GM18861 (cell line): Measurements from ENCODE around the gene OR13H1.
"Not testable (repeated sequence)": the region's sequence is repeated elsewhere in the genome, so short reads cannot be mapped to it uniquely, and the experiment has no call there.

Experiments
- ATAC-seq: cut with Tn5 transposase; IDR thresholded peaks from one replicate; pipeline ENCODE4 v1.9.1; 2021; ENCODE audit not compliant: unreplicated experiment

The OR13H1 gene, protein sequence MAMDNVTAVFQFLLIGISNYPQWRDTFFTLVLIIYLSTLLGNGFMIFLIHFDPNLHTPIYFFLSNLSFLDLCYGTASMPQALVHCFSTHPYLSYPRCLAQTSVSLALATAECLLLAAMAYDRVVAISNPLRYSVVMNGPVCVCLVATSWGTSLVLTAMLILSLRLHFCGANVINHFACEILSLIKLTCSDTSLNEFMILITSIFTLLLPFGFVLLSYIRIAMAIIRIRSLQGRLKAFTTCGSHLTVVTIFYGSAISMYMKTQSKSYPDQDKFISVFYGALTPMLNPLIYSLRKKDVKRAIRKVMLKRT

GRCh38 chrX:131543774-131544173 is at the start of gene OR13H1:
Gene OR13H1, plus strand, starts transcription at chrX:131544074. Its CDS starts 0 bp downstream, at chrX:131544074.
- ATAC-seq = no peak

- not testable (repeated sequence) for ATAC-seq
These were observed 42.3 kb upstream of the OR13H1 start for GRCh38 chrX:131501556-131501955.

- no peak for ATAC-seq
These were observed 30.5 kb upstream of the OR13H1 start for GRCh38 chrX:131513159-131513914.

GRCh38 chrX:131521824-131522223 is 22.1 kb upstream of the OR13H1 start:
- no peak for ATAC-seq

DNA sequence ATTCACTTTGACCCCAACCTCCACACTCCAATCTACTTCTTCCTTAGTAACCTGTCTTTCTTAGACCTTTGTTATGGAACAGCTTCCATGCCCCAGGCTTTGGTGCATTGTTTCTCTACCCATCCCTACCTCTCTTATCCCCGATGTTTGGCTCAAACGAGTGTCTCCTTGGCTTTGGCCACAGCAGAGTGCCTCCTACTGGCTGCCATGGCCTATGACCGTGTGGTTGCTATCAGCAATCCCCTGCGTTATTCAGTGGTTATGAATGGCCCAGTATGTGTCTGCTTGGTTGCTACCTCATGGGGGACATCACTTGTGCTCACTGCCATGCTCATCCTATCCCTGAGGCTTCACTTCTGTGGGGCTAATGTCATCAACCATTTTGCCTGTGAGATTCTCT is 344 bp downstream of the OR13H1 start:
- ATAC-seq = no peak

GRCh38 chrX:131549011-131549410 is 5.1 kb downstream of the OR13H1 start:
- ATAC-seq = no peak

- not testable (repeated sequence) for ATAC-seq
These were observed 8.6 kb downstream of the OR13H1 start for GRCh38 chrX:131552453-131552852.

- no peak for ATAC-seq
These were observed 14.7 kb downstream of the OR13H1 start for GRCh38 chrX:131558562-131558961.

- ATAC-seq = no peak
These were observed 20.8 kb downstream of the OR13H1 start for GRCh38 chrX:131564553-131565229.

- ATAC-seq = no peak
These were observed 22.0 kb downstream of the OR13H1 start for GRCh38 chrX:131565909-131566308.

DNA sequence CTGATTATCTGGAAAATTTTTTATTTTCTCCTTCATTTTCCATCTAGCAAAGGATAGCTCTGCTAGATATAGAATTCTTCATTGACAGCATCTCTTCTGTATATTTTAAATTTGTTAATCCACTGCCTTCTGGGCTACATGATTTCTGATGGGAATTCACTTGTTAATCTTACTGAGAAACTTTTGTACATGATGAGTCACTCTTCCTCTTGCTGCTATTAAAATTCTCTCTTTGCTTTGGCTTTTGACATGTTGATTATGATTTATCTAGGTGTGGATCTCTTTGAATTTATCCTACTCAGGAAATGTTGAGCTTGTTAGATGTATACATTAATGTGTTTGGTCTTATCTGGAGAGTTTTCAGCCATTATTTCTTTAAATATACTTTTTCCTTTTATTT is 27.5 kb downstream of the OR13H1 start:
- ATAC-seq = no peak

DNA sequence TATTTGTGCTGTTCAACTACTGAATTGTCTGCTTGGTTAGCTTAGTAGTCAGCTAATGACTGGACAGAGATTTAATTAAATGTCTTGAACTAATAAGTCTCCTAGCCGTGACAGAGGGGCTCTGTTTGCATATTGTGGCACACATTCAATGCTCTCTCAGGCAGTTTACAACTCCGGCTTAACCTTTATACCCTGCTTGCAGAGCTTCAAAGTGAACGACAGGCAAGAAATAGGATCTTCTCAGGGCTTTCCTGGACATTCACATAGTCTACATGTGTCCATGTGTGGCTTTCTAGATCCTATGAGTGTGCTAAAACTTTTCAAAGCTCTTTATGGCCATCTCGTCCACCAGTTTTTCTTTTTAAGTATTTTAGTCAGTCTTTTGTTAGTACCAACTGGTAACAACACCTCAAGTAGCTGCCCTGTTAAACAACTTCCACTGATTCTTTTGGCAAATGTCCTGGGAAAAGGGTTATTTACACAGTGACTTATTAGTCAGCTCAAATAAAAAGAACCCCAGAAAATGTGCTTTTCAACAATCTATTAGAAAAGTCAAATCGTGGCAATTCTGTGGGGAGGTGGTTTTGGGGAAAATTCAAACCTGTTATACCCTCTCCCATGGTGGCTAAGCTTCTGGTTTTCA is 28.6 kb downstream of the OR13H1 start:
- no peak for ATAC-seq

GRCh38 chrX:131577413-131577812 is 33.5 kb downstream of the OR13H1 start:
- ATAC-seq = no peak

DNA sequence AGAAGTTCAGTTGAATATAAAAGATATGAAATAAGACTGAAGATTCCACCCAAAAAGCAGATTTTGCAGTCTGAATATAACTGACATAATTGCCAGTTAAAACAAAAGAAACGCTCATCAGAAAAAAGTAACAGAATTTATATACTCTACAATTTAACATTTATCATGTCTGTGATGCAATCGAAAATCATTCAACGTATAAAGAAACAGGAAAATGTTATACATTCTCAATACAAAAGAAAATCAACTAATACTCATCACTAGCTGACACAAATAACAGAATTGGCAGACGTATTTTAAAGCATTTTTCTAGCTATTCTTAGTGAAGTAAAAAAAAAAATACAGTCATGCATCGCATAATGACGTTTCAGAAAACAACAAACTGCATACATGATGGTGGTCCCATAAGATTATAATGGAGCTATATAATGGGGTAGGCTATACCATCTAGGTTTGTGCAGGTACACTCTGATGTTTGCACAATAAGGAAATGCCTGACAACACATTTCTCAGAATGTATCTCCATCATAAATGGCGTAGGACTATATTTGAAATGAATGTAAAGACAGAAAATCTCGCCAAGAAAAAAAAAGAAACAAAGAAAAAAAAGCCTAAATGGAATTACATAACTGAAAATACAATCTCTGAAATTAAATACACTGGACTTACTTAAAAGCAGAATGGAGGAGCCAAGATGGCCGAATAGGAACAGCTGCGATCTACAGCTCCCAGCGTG is 34.3 kb downstream of the OR13H1 start:
- no peak for ATAC-seq

DNA sequence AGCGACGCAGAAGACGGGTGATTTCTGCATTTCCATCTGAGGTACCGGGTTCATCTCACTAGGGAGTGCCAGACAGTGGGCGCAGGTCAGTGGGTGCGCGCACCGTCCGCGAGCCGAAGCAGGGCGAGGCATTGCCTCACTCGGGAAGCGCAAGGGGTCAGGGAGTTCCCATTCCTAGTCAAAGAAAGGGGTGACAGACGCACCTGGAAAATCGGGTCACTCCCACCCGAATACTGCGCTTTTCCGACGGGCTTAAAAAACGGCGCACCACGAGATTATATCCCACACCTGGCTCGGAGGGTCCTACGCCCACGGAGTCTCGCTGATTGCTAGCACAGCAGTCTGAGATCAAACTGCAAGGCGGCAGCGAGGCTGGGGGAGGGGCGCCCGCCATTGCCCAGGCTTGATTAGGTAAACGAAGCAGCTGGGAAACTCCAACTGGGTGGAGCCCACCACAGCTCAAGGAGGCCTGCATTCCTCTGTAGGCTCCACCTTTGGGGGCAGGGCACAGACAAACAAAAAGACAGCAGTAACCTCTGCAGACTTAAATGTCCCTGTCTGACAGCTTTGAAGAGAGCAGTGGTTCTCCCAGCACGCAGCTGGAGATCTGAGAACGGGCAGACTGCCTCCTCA is 35.0 kb downstream of the OR13H1 start:
- not testable (repeated sequence) for ATAC-seq

- ATAC-seq = no peak
These were observed 45.1 kb downstream of the OR13H1 start for GRCh38 chrX:131588995-131589394.
